ENCODE measurements around the gene ODF2. TPM values are rescaled to one million over a fixed set of nuclear protein-coding genes. Genes with fewer than 3 reads are reported as not detected.
"Not testable (repeated sequence)": the region's sequence is repeated elsewhere in the genome, so short reads cannot be mapped to it uniquely, and the experiment has no call there.

The ODF2 gene
- total and polyA plus RNA-seq, 11 donors: 8.0 to 25.5 (median 13.7) TPM

DNA sequence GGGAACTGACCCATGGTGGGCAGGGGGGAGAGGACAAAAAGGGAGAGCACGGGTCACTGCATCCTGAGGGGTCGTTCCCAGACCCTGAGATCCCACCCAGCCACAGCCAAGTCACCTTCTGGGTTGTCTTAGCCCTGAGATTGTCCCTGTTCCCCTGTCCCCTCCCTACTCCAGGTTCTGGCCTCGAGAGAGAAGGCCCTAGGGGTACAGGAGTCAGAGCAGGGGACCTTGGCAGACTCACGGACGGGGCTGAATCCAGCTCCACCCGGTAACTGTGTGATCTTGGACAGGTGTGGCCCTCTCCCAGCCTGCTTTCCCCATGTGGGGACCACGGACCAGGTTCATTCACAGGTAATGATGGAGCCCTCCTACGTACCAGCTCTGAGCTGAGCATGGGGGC is 46.4 kb upstream of the ODF2 start:
- 60 to 80% (median 61%) methylated on average over 4 to 8 of the region's 8 CpGs for WGBS, 4 donors
- no peak for DNase-seq

DNA sequence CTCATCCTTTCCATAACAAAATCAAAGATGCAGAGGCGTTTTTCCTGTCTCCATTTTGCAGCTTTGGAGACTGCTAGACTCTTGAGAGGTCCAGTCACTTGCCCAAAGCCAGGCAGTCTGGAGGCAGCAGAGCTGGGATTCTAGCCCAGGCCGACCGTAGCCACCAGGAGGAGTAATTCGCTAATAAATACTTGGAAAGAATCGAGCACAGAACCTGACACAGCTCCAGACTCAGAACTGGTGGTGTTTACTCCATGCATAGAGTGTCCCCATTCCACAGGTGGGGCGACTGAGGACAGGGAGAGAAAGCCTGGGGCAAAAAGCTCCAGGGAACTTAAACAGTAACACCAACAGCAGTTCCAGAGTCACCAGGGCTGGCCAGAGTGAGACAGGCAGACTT is 45.8 kb upstream of the ODF2 start:
- ATAC-seq: no peak
- H3K36me3 ChIP-seq: no peaks in the 10 kb centered on the region

More for the DNA sequence above, 46.4 kb upstream of the ODF2 start:
- no peak for TF ChIP-seq CTCF (IDR thresholded peaks at IDR 0.05)
- no peak for TF ChIP-seq POLR2A (IDR thresholded peaks at IDR 0.05)
- no peaks in the 10 kb centered on the region for H3K36me3 ChIP-seq
- H3K4me3 ChIP-seq: no peak overlapping the region
- no peak overlapping the region for H3K27ac ChIP-seq
- intact Hi-C loops (cut with DNase I): no loop called here
- ATAC-seq: no peak
- no peaks in the 10 kb centered on the region for H3K9me3 ChIP-seq
- H3K27me3 ChIP-seq: peaks cover 0 to 41% (median 6%) of the 10 kb centered on the region in 9 donors
- peaks cover 0 to 13% (median 0%) of the 10 kb centered on the region in 12 donors for H3K4me1 ChIP-seq

DNA sequence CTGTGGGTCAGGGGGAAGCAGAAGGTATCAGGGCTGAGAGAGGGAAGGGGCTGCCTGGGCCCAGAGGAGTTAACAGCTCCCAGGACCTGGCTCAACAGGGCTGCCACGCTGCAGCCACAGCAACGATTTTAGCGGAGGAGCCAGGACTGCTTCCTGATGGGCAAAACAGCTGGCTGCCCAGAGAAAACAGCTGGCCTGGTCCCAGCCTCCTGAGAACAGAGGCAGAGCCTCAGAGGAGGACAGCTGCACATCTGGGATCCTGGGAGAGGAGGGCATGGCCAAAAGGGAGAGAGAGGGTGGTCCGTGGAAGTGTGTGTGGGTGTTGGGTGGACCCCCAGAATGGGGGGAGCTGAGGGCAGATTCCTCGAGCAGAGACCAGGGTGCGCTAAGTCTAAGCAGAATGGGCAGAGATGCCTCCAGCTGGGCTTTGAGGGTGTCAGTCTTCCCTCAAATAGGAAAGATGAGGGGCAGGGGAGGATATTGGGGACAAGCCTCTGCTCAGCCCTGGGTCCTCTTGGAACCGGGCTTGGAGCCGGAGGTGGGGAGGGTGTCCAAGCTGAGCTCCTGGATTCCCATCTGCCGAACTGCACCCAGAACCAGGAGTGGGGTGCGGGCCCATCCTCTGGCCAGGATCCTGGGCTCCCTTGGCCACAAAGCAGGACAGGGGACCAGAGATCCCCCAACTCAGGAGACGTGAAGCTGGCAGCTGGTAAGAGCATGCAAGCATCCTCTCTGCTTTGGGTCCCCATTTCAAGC is 44.3 kb upstream of the ODF2 start:
- H3K4me1 ChIP-seq: peaks cover 0 to 13% (median 0%) of the 10 kb centered on the region in 12 donors
- intact Hi-C loops (cut with DNase I): loop anchor here in 8 of 10 donors (1.0 to 5.0 kb wide), 6 partner anchors 39 to 114 kb away; partner anchors contain the start of gene URM1 (in 1 of the 8)
- no peaks in the 10 kb centered on the region for H3K36me3 ChIP-seq
- H3K4me3 ChIP-seq: no peak overlapping the region
- peak in 2 of 4 donors; percentile 16 to 18 for ATAC-seq
- H3K27ac ChIP-seq: no peak overlapping the region
- 48 to 54% (median 52%) methylated on average over 10 to 11 of the region's 11 CpGs for WGBS, 4 donors
- TF ChIP-seq CTCF (IDR thresholded peaks at IDR 0.05) (no peak), POLR2A (IDR thresholded peaks at IDR 0.05) (no peak)
- DNase-seq: no peak
- H3K27me3 ChIP-seq: peaks cover 0 to 53% (median 15%) of the 10 kb centered on the region in 9 donors
- H3K9me3 ChIP-seq: no peaks in the 10 kb centered on the region

More for the DNA sequence above, 45.8 kb upstream of the ODF2 start:
- H3K27me3 ChIP-seq: peaks cover 0 to 41% (median 10%) of the 10 kb centered on the region in 9 donors
- no peak overlapping the region for H3K27ac ChIP-seq
- no peak overlapping the region for H3K4me3 ChIP-seq
- no peak for DNase-seq
- H3K4me1 ChIP-seq: peaks cover 0 to 13% (median 0%) of the 10 kb centered on the region in 12 donors
- WGBS, 4 donors: 31 to 41% (median 33%) methylated on average over 6 of the region's 6 CpGs
- no peaks in the 10 kb centered on the region for H3K9me3 ChIP-seq
- TF ChIP-seq POLR2A (IDR thresholded peaks at IDR 0.05): no peak
- peak in 5 of 12 donors; percentile 5 to 28 (median 18) for TF ChIP-seq CTCF (IDR thresholded peaks at IDR 0.05)
- intact Hi-C loops (cut with DNase I): loop anchor here in 5 of 10 donors (2.0 to 5.0 kb wide), 4 partner anchors 38 to 113 kb away; partner anchors contain the start of gene URM1 (in 1 of the 5)

- peaks cover 0 to 13% (median 0%) of the 10 kb centered on the region in 12 donors for H3K4me1 ChIP-seq
- no peaks in the 10 kb centered on the region for H3K9me3 ChIP-seq
- peak; percentile 33 to 68 (median 57) for TF ChIP-seq CTCF (IDR thresholded peaks at IDR 0.05)
- no peak for TF ChIP-seq POLR2A (IDR thresholded peaks at IDR 0.05)
- WGBS, 4 donors: 11 to 14% (median 12%) methylated on average over 11 to 13 of the region's 13 CpGs
- H3K27ac ChIP-seq: no peak overlapping the region
- ATAC-seq (peak in 3 of 4 donors; percentile 28 to 65 (median 49)), DNase-seq (peak in 2 of 5 donors; percentile 26 to 35)
- peaks cover 0 to 60% (median 15%) of the 10 kb centered on the region in 9 donors for H3K27me3 ChIP-seq
- H3K36me3 ChIP-seq: no peaks in the 10 kb centered on the region
- intact Hi-C loops (cut with DNase I): loop anchor here in 7 of 10 donors (1.0 to 5.0 kb wide), 5 partner anchors 40 to 115 kb away; partner anchors contain the start of gene URM1 (in 1 of the 7)
- no peak overlapping the region for H3K4me3 ChIP-seq
Measured at GRCh38 chr9:128412120-128412790, 43.6 kb upstream of the ODF2 start.

DNA sequence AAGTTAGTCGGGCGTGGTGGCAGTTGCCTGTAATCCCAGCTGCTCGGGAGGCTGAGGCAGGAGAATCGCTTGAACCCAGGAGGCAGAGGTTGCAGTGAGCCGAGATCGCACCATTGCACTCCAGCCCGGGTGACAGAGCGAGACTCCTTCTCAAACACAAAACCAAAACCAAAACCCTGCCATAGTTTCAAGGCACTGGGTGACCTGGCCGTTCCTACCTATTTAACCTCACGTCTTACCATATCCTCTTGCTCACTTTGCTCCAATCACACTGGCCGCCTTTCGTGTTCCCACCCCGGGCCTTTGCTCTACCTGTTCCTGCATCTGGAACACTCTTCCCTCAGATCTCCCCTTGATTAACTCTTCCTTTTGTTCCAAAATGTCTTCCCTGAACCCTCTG is 42.1 kb upstream of the ODF2 start:
- DNase-seq, H3K4me1 ChIP-seq, H3K27ac ChIP-seq, ATAC-seq, H3K9me3 ChIP-seq, H3K36me3 ChIP-seq, H3K4me3 ChIP-seq: not testable (repeated sequence)
- intact Hi-C loops (cut with DNase I): loop anchor here in 6 of 10 donors (2.0 to 5.0 kb wide), 5 partner anchors 41 to 116 kb away; partner anchors contain the start of gene URM1 (in 1 of the 6)
- H3K27me3 ChIP-seq: peaks cover 0 to 55% (median 17%) of the 10 kb centered on the region in 9 donors
- 86 to 89% (median 86%) methylated on average over 13 of the region's 13 CpGs for WGBS, 4 donors

Measured in heart left ventricle (tissue), 16 donors.